Measurements from ENCODE around the gene SLC38A2.

SLC38A2 gene

GRCh38 chr12:46365951-46366379, 6.6 kb downstream of the SLC38A2 start:
- Histone ChIP-seq H3K36me3 (ENCODE audit: insufficient read depth, low read length) (peaks cover 81% of the 10 kb centered on the region), H3K4me1 (ENCODE audit: insufficient read depth, low read length) (peaks cover 10% of the 10 kb centered on the region; the same call in 1 of the 2 replicates), H3K9me3 (ENCODE audit: control insufficient read depth, insufficient read depth, low read length) (no peaks in the 10 kb centered on the region), H3K9ac (ENCODE audit: low read depth, low read length) (no peak overlapping the region)

GRCh38 chr12:46364777-46365580, 7.6 kb downstream of the SLC38A2 start:
- Histone ChIP-seq H3K9me3 (ENCODE audit: control insufficient read depth, insufficient read depth, low read length) (no peaks in the 10 kb centered on the region), H3K4me1 (ENCODE audit: insufficient read depth, low read length) (peaks cover 10% of the 10 kb centered on the region; the same call in 1 of the 2 replicates), H3K9ac (ENCODE audit: low read depth, low read length) (no peak overlapping the region), H3K36me3 (ENCODE audit: insufficient read depth, low read length) (peaks cover 80% of the 10 kb centered on the region)

GRCh38 chr12:46364300-46364696, 8.3 kb downstream of the SLC38A2 start:
- Histone ChIP-seq H3K9me3 (ENCODE audit: control insufficient read depth, insufficient read depth, low read length) (no peaks in the 10 kb centered on the region), H3K36me3 (ENCODE audit: insufficient read depth, low read length) (peaks cover 79% of the 10 kb centered on the region), H3K9ac (ENCODE audit: low read depth, low read length) (no peak overlapping the region), H3K4me1 (ENCODE audit: insufficient read depth, low read length) (0 out of 2 replicates have a peak, but pooled peaks cover 3% of the 10 kb centered on the region)

- H3K9ac ChIP-seq (ENCODE audit: low read depth, low read length) = no peak overlapping the region
- no peaks in the 10 kb centered on the region for H3K9me3 ChIP-seq (ENCODE audit: control insufficient read depth, insufficient read depth, low read length)
- no peaks in the 10 kb centered on the region for H3K4me1 ChIP-seq (ENCODE audit: insufficient read depth, low read length)
- peaks cover 75% of the 10 kb centered on the region for H3K36me3 ChIP-seq (ENCODE audit: insufficient read depth, low read length)
These were observed 8.8 kb downstream of the SLC38A2 start for GRCh38 chr12:46363582-46364299.

- Histone ChIP-seq H3K9me3 (ENCODE audit: control insufficient read depth, insufficient read depth, low read length) (no peaks in the 10 kb centered on the region), H3K4me1 (ENCODE audit: insufficient read depth, low read length) (no peaks in the 10 kb centered on the region), H3K36me3 (ENCODE audit: insufficient read depth, low read length) (peaks cover 68% of the 10 kb centered on the region), H3K9ac (ENCODE audit: low read depth, low read length) (no peak overlapping the region)
These were observed 9.5 kb downstream of the SLC38A2 start for GRCh38 chr12:46362895-46363581.

- Histone ChIP-seq H3K9ac (ENCODE audit: low read depth, low read length) (no peak overlapping the region), H3K9me3 (ENCODE audit: control insufficient read depth, insufficient read depth, low read length) (no peaks in the 10 kb centered on the region), H3K4me1 (ENCODE audit: insufficient read depth, low read length) (no peaks in the 10 kb centered on the region), H3K36me3 (ENCODE audit: insufficient read depth, low read length) (peaks cover 55% of the 10 kb centered on the region)
These were observed 10.9 kb downstream of the SLC38A2 start for GRCh38 chr12:46361667-46362034.

- Histone ChIP-seq H3K36me3 (ENCODE audit: insufficient read depth, low read length) (peaks cover 49% of the 10 kb centered on the region), H3K9me3 (ENCODE audit: control insufficient read depth, insufficient read depth, low read length) (no peaks in the 10 kb centered on the region), H3K4me1 (ENCODE audit: insufficient read depth, low read length) (no peaks in the 10 kb centered on the region), H3K9ac (ENCODE audit: low read depth, low read length) (no peak overlapping the region)
These were observed 11.5 kb downstream of the SLC38A2 start for GRCh38 chr12:46360908-46361666.

- Histone ChIP-seq H3K9ac (ENCODE audit: low read depth, low read length) (no peak overlapping the region), H3K9me3 (ENCODE audit: control insufficient read depth, insufficient read depth, low read length) (no peaks in the 10 kb centered on the region), H3K36me3 (ENCODE audit: insufficient read depth, low read length) (peaks cover 42% of the 10 kb centered on the region), H3K4me1 (ENCODE audit: insufficient read depth, low read length) (no peaks in the 10 kb centered on the region)
These were observed 12.2 kb downstream of the SLC38A2 start for GRCh38 chr12:46360370-46360769.

GRCh38 chr12:46359667-46360280, 12.8 kb downstream of the SLC38A2 start:
- Histone ChIP-seq H3K36me3 (ENCODE audit: insufficient read depth, low read length) (peaks cover 36% of the 10 kb centered on the region), H3K4me1 (ENCODE audit: insufficient read depth, low read length) (no peaks in the 10 kb centered on the region), H3K9ac (ENCODE audit: low read depth, low read length) (no peak overlapping the region), H3K9me3 (ENCODE audit: control insufficient read depth, insufficient read depth, low read length) (no peaks in the 10 kb centered on the region)

- H3K36me3 ChIP-seq (ENCODE audit: insufficient read depth, low read length) = peaks cover 30% of the 10 kb centered on the region
- H3K4me1 ChIP-seq (ENCODE audit: insufficient read depth, low read length) = no peaks in the 10 kb centered on the region
- no peak overlapping the region for H3K9ac ChIP-seq (ENCODE audit: low read depth, low read length)
- no peaks in the 10 kb centered on the region for H3K9me3 ChIP-seq (ENCODE audit: control insufficient read depth, insufficient read depth, low read length)
These were observed 13.5 kb downstream of the SLC38A2 start for GRCh38 chr12:46358791-46359666.

GRCh38 chr12:46358325-46358700, 14.3 kb downstream of the SLC38A2 start:
- peaks cover 24% of the 10 kb centered on the region for H3K36me3 ChIP-seq (ENCODE audit: insufficient read depth, low read length)
- no peaks in the 10 kb centered on the region for H3K4me1 ChIP-seq (ENCODE audit: insufficient read depth, low read length)
- H3K9ac ChIP-seq (ENCODE audit: low read depth, low read length) = no peak overlapping the region
- H3K9me3 ChIP-seq (ENCODE audit: control insufficient read depth, insufficient read depth, low read length) = no peaks in the 10 kb centered on the region

- Histone ChIP-seq H3K9ac (ENCODE audit: low read depth, low read length) (no peak overlapping the region), H3K4me1 (ENCODE audit: insufficient read depth, low read length) (no peaks in the 10 kb centered on the region), H3K36me3 (ENCODE audit: insufficient read depth, low read length) (peaks cover 18% of the 10 kb centered on the region), H3K9me3 (ENCODE audit: control insufficient read depth, insufficient read depth, low read length) (no peaks in the 10 kb centered on the region)
These were observed 14.9 kb downstream of the SLC38A2 start for GRCh38 chr12:46357438-46358324.
